Endothelial cell of umbilical vein (primary cell): ENCODE results near the gene KLF5. TPM values are rescaled to one million over a fixed set of nuclear protein-coding genes. Genes with fewer than 3 reads are reported as not detected.

Experiments
- BruUV-seq: library from RNA; stranded (reverse); fragments of 400-500 nt; replicated peaks from 2 replicates; lab custom pipeline; 2021; lab: Mats Ljungman, UMichigan
- CTCF ChIA-PET: fragments of 300-600, 350-600 bp; sonication (Branson Sonifier 250); formaldehyde crosslinking; loops from one replicate; lab custom pipeline; 2021; ENCODE audit warnings: antibody characterized with exemption, inconsistent platforms; lab: Charles Lee
- POLR2A ChIA-PET: fragments of 300-600, 350-600 bp; sonication (Branson Sonifier 250); formaldehyde crosslinking; loops from one replicate; lab custom pipeline; 2021; ENCODE audit warnings: antibody characterized with exemption, inconsistent platforms; lab: Charles Lee
- DNase-seq: peaks from one replicate; pipeline ENCODE4 v3.0.0-alpha.2; 2011; ENCODE audit warnings: low read depth, low spot score
- FAIRE-seq: peaks from 2 replicates; lab custom pipeline; 2011; peaks lifted over from hg19 to GRCh38; lab: Jason Lieb, UNC
- H2AFZ ChIP-seq: 2 replicates; pipeline ENCODE4 v1.6.0; 2012; ENCODE audit warnings: low read depth, low read length, control low read depth, inconsistent platforms
- H3K27ac ChIP-seq: 2 replicates; pipeline ENCODE4 v1.5.1; 2011; ENCODE audit warnings: low read depth, mild to moderate bottlenecking, control low read depth, low read length, moderate library complexity; ENCODE audit not compliant: insufficient read depth
- H3K27me3 ChIP-seq, 2 experiments: 2 replicates each; pipeline versions ENCODE4 v1.6.0 to v1.6.1; 2011; ENCODE audit warnings: low read length in 2 of 2, mixed read lengths in 1 of 2; ENCODE audit not compliant: control insufficient read depth in 2 of 2, insufficient read depth in 2 of 2
- H3K36me3 ChIP-seq, 2 experiments: 2 replicates in 1 of 2; 3 replicates in 1 of 2; pipeline ENCODE4 v1.5.1; 2011; ENCODE audit warnings: low read length in 2 of 2, mild to moderate bottlenecking in 1 of 2, moderate library complexity in 1 of 2; ENCODE audit not compliant: control insufficient read depth in 2 of 2, insufficient read depth in 2 of 2; ENCODE audit errors: extremely low read depth in 1 of 2
- H3K4me1 ChIP-seq: 3 replicates; pipeline ENCODE4 v1.5.1; 2011; ENCODE audit warnings: mild to moderate bottlenecking, low read length; ENCODE audit not compliant: control insufficient read depth, insufficient read depth; ENCODE audit errors: extremely low read depth
- H3K4me2 ChIP-seq: 2 replicates; pipeline ENCODE4 v1.6.1; 2011; ENCODE audit warnings: low read length, control low read depth, mixed read lengths; ENCODE audit not compliant: insufficient read depth
- H3K4me3 ChIP-seq, 3 experiments: fragments of 200-600 bp in 1 of 3; sonication (generic), shearing (Covaris generic) in 1 of 3; replicated peaks in 1 of 3; 2 replicates each; pipeline ENCODE4 v1.5.1; 2011 to 2016; ENCODE audit warnings: control low read depth in 3 of 3, low read length in 3 of 3, mild to moderate bottlenecking in 2 of 3, inconsistent platforms in 1 of 3, low read depth in 1 of 3, moderate library complexity in 1 of 3; ENCODE audit not compliant: insufficient read depth in 1 of 3
- H3K79me2 ChIP-seq: 2 replicates; pipeline ENCODE4 v1.6.0; 2012; ENCODE audit warnings: low read length, inconsistent platforms; ENCODE audit not compliant: control insufficient read depth, insufficient read depth
- H3K9ac ChIP-seq: replicated peaks from 2 replicates; pipeline ENCODE3; 2011; ENCODE audit warnings: low read length, control low read depth; ENCODE audit not compliant: insufficient read depth; ENCODE audit errors: extremely low read depth
- H3K9me1 ChIP-seq: replicated peaks from 3 replicates; pipeline ENCODE4 v1.6.0; 2011; ENCODE audit warnings: mild to moderate bottlenecking, low read length; ENCODE audit not compliant: control insufficient read depth, insufficient read depth; ENCODE audit errors: extremely low read depth
- H3K9me3 ChIP-seq: replicated peaks from 2 replicates; pipeline ENCODE4 v1.5.1; 2012; ENCODE audit warnings: low read length, inconsistent platforms; ENCODE audit not compliant: control insufficient read depth, insufficient read depth
- H4K20me1 ChIP-seq: replicated peaks from 2 replicates; pipeline ENCODE3; 2011; ENCODE audit warnings: mild to moderate bottlenecking, low read length; ENCODE audit not compliant: control insufficient read depth, insufficient read depth; ENCODE audit errors: extremely low read depth
- CTCF ChIP-seq, 2 donors: IDR thresholded peaks; 1 replicate in 1 of 2; 2 replicates in 1 of 2; pipeline ENCODE4 v1.5.1; 2011; ENCODE audit warnings: low read length in 2 of 2, mild to moderate bottlenecking in 2 of 2, moderate library complexity in 2 of 2, control low read depth in 1 of 2, inconsistent platforms in 1 of 2, low read depth in 1 of 2; ENCODE audit not compliant: insufficient read depth in 1 of 2; ENCODE audit errors: extremely low read depth in 1 of 2
- EZH2 ChIP-seq: IDR thresholded peaks from 2 replicates; pipeline ENCODE4 v1.6.1; 2012; ENCODE audit warnings: borderline replicate concordance, low read depth, mild to moderate bottlenecking, moderate library complexity, low read length, inconsistent platforms; ENCODE audit not compliant: severe bottlenecking
- FOS ChIP-seq: IDR thresholded peaks from 2 replicates; pipeline ENCODE4 v1.6.1; 2011; ENCODE audit warnings: mild to moderate bottlenecking, low read length, moderate library complexity, borderline replicate concordance; ENCODE audit not compliant: insufficient read depth
- GATA2 ChIP-seq: IDR thresholded peaks from 2 replicates; pipeline ENCODE4 v1.7.0; 2011; ENCODE audit warnings: low read depth, mild to moderate bottlenecking, moderate library complexity, mixed read lengths, low read length; ENCODE audit not compliant: insufficient read length, insufficient read depth
- JUN ChIP-seq: IDR thresholded peaks from 2 replicates; pipeline ENCODE4 v1.6.1; 2011; ENCODE audit warnings: borderline replicate concordance, low read depth; ENCODE audit not compliant: insufficient read length, insufficient read depth
- MAX ChIP-seq: IDR thresholded peaks from 2 replicates; pipeline ENCODE4 v1.6.1; 2011; ENCODE audit not compliant: insufficient read depth, insufficient read length
- MYC ChIP-seq: IDR thresholded peaks from one replicate; pipeline ENCODE4 v1.6.1; 2011; ENCODE audit warnings: mild to moderate bottlenecking, low read depth, low read length
- POLR2A ChIP-seq: IDR thresholded peaks from 2 replicates; pipeline ENCODE4 v1.6.1; 2012; ENCODE audit warnings: low read depth, mild to moderate bottlenecking, control low read depth, low read length
- POLR2AphosphoS5 ChIP-seq: IDR thresholded peaks from 2 replicates; pipeline ENCODE4 v1.6.1; 2012; ENCODE audit warnings: low read depth, mild to moderate bottlenecking, control low read depth, low read length, moderate library complexity; ENCODE audit not compliant: insufficient read depth
- dilution Hi-C: fragments of 300-500 bp; cut with MboI; formaldehyde crosslinking; loops from one replicate; pipeline ENCODE4 v1.15.0; 2019; ENCODE audit warnings: low sequenced_read_pairs; ENCODE audit not compliant: extremely low pct_ligation_motif_present
- intact Hi-C: fragments of 100-400 bp; cut with micrococcal nuclease; formaldehyde crosslinking; loops from one replicate; pipeline ENCODE4 v1.10.0; 2022
- polyA plus RNA-seq, 4 experiments: library from polyadenylated mRNA; depleted of rRNA in 3 of 4; stranded (reverse) in 3 of 4; unstranded in 1 of 4; fragments of >200 nt; gene quantifications; 2 replicates each; pipeline versions ENCODE4 v1.2.1 to v1.2.3, GENCODE V29; 2011 to 2012; ENCODE audit warnings: missing spikeins in 1 of 4
- total RNA-seq: library from RNA; stranded (reverse); gene quantifications from 2 replicates; pipeline ENCODE4 v1.2.3, GENCODE V29; 2021

The KLF5 gene
- total and polyA plus RNA-seq, 2 donors (not counting 3 experiments of a cell fraction or from before 2014, with no cell fraction given), result 1.7 to 4.0 TPM

DNA sequence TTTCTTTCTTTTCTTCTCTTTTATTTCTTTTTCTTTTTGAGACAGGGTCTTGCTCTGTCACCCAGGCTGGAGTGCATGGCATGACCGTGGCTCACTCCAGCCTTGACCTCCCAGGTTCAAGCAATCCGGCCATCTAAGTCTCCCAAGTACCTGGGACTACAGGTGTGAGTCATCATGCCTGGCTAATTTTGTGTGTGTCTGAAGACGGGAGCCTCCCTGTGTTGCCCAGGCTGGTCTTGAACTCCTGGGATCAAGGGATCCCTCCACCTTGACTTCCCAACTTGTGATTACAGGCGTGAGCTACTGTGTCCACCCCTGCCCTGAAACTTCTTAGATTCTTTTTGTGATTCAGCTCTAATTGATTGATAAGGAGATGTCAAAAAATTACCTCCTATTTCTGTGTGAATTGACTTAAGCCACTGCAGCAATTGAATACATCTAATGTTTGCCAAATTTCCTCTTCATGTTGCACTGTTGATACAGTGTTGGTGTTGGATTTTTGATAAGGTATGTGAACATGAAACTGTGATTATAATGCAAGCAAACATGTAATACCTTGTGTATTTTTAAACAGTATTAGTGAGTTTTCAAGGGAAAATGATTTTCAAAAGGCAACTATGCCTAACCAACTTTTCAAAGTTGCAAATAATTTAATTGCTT, 22.6 kb downstream of the KLF5 start:
- no peaks in the 10 kb centered on the region for H4K20me1 ChIP-seq
- dilution Hi-C loops (no loop called here), intact Hi-C loops (no loop called here)
- H2AFZ ChIP-seq, result no peak overlapping the region
- no peak for DNase-seq
- H3K9me1 ChIP-seq, result no peaks in the 10 kb centered on the region
- no peak overlapping the region for H3K4me2 ChIP-seq
- no peaks in the 10 kb centered on the region for H3K79me2 ChIP-seq
- CTCF ChIA-PET, result interaction anchor here (1.2 kb wide), 1 partner anchor 10 kb away, joined by 3 read pairs; no protein-coding TSS in a partner anchor
- no peaks in the 10 kb centered on the region for H3K4me1 ChIP-seq
- FAIRE-seq, result no peak
- no peaks in the 10 kb centered on the region for H3K36me3 ChIP-seq
- POLR2A ChIA-PET, result no interaction called here
- no peak overlapping the region for H3K27ac ChIP-seq
- no TSS peak for BruUV-seq
- H3K9me3 ChIP-seq, result no peaks in the 10 kb centered on the region
- no peak overlapping the region for H3K4me3 ChIP-seq
- no peaks in the 10 kb centered on the region for H3K27me3 ChIP-seq
- no peak overlapping the region for H3K9ac ChIP-seq
- TF ChIP-seq MYC (no peak), POLR2AphosphoS5 (no peak), CTCF (IDR thresholded peaks at IDR 0.05; ENCODE audit: extremely low read depth in 1 of 2, insufficient read depth in 1 of 2, low read depth in 1 of 2, low read length in 2 of 2) (no peak), EZH2 (no peak), POLR2A (no peak), FOS (no peak), JUN (no peak), GATA2 (no peak), MAX (no peak)
